ENCODE results near the gene PRDM16.

- TF ChIP-seq ZNF423 (tag by site-specific recombination; IDR thresholded peaks at IDR 0.05) = no peak
- no peak for TF ChIP-seq TCF7L2 (IDR thresholded peaks at IDR 0.05; ENCODE audit: borderline replicate concordance, low read depth, low read length)
Observed at GRCh38 chr1:3364983-3365382, 296.0 kb downstream of the PRDM16 start.
